ENCODE results near the gene MCUB. TPM values are rescaled to one million over a fixed set of nuclear protein-coding genes. Genes with fewer than 3 reads are reported as not detected.

The MCUB gene
- total and polyA plus RNA-seq, 8 donors = 0.88 to 6.5 (median 2.9) TPM

GRCh38 chr4:109729117-109729717, 169.2 kb downstream of the MCUB start:
- no peak for FAIRE-seq
- WGBS, 2 donors = 1% methylated on average over 25 of the region's 25 CpGs

GRCh38 chr4:109729718-109730618, 169.9 kb downstream of the MCUB start, which contains the start of gene PLA2G12A:
TSS of gene PLA2G12A (minus strand) at chr4:109730070. CDS start at chr4:109729809, 261 bp downstream.
- 0 to 1% methylated on average over 51 to 83 of the region's 83 CpGs for WGBS, 2 donors
- Histone ChIP-seq H3K27me3 (no peaks in the 10 kb centered on the region), H3K4me3 (peak within 1 kb of the TSS; percentile 35 to 79 (median 67)), H3K36me3 (no peaks in the 10 kb centered on the region), H3K27ac (peak within 1 kb of the TSS; percentile 87 to 97 (median 95)), H3K4me1 (peaks cover 0 to 11% (median 5%) of the 10 kb centered on the region in 3 donors), H3K9me3 (no peaks in the 10 kb centered on the region)
- no peak for TF ChIP-seq CTCF (IDR thresholded peaks at IDR 0.05)
- FAIRE-seq (no peak), DNase-seq (peak; percentile 91 to 98 (median 96)), ATAC-seq (peak; percentile 83 to 95 (median 94))
- intact Hi-C loops (cut with DNase I) = no loop called here

More at GRCh38 chr4:109729117-109729717, 169.2 kb downstream of the MCUB start:
- Histone ChIP-seq H3K36me3 (no peaks in the 10 kb centered on the region), H3K27ac (peak overlapping the region; percentile 87 to 97 (median 92)), H3K27me3 (no peaks in the 10 kb centered on the region), H3K4me1 (peaks cover 0 to 6% (median 5%) of the 10 kb centered on the region in 3 donors), H3K9me3 (no peaks in the 10 kb centered on the region), H3K4me3 (peak overlapping the region; percentile 35 to 79 (median 67))
- intact Hi-C loops (cut with DNase I) = no loop called here
- DNase-seq (peak in 2 of 6 donors; percentile 29 to 66), ATAC-seq (peak; percentile 16 to 44 (median 28))
- TF ChIP-seq CTCF (IDR thresholded peaks at IDR 0.05) = no peak

- Histone ChIP-seq H3K27ac (peak overlapping the region; percentile 87 to 97 (median 95)), H3K4me1 (peaks cover 8 to 13% (median 8%) of the 10 kb centered on the region in 3 donors), H3K4me3 (peak overlapping the region; percentile 35 to 79 (median 67)), H3K27me3 (no peaks in the 10 kb centered on the region), H3K36me3 (no peaks in the 10 kb centered on the region), H3K9me3 (no peaks in the 10 kb centered on the region)
- FAIRE-seq = no peak
- intact Hi-C loops (cut with DNase I) = no loop called here
- 43 to 44% methylated on average over 21 of the region's 21 CpGs for WGBS, 2 donors
- no peak for TF ChIP-seq CTCF (IDR thresholded peaks at IDR 0.05)
- ATAC-seq = peak; percentile 11 to 57 (median 24)
- peak in 3 of 6 donors; percentile 13 to 38 (median 25) for DNase-seq
Measured at GRCh38 chr4:109730619-109731545, 170.8 kb downstream of the MCUB start.

GRCh38 chr4:109733728-109734127, 173.7 kb downstream of the MCUB start:
- no peak for ATAC-seq
- Histone ChIP-seq H3K4me1 (peaks cover 13 to 14% (median 13%) of the 10 kb centered on the region in 3 donors), H3K4me3 (no peak overlapping the region), H3K9me3 (no peaks in the 10 kb centered on the region), H3K36me3 (no peaks in the 10 kb centered on the region), H3K27me3 (no peaks in the 10 kb centered on the region), H3K27ac (no peak overlapping the region)
- TF ChIP-seq CTCF (IDR thresholded peaks at IDR 0.05) = no peak
- no peak for FAIRE-seq
- intact Hi-C loops (cut with DNase I) = no loop called here
- WGBS, 2 donors = 85 to 91% methylated on average over 5 of the region's 5 CpGs
- peak in 1 of 6 donors; percentile 22 for DNase-seq
